ENCODE measurements around the gene MAGI1. TPM values are rescaled to one million over a fixed set of nuclear protein-coding genes. Genes with fewer than 3 reads are reported as not detected.
"Not testable (repeated sequence)": the region's sequence is repeated elsewhere in the genome, so short reads cannot be mapped to it uniquely, and the experiment has no call there.

MAGI1 gene
- total RNA-seq, 1 donor from 2014 or later = 10.8 TPM

DNA sequence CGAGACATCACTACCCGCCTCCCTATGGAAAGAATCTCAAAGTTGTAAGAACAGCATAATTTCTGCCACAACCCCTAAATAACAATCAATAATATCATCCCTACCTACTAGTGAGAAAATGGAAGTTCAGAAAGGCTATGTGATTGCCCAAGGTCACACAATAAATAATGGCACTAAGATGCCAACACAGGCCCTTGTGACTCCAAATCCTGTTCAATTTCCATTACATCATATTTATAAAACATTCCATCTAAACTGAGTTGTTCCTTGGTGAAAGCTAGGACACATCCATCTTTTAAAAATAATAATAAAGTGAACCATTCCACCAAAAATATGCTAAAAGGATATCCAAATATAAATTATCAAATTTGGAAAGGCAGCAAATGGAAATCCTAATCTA lies 144.6 kb downstream of the MAGI1 start:
- DNase-seq (ENCODE audit: low spot score) = no peak
- intact Hi-C loops (cut with micrococcal nuclease) = no loop called here
- Mint-ChIP-seq H3K4me1 (ENCODE audit: low read depth) (no peaks in the 10 kb centered on the region), H3K9me3 (no peaks in the 10 kb centered on the region), H3K36me3 (ENCODE audit: low read depth) (no peaks in the 10 kb centered on the region), H3K4me3 (ENCODE audit: low read depth) (no peak overlapping the region), H3K27ac (no peak overlapping the region), H3K27me3 (ENCODE audit: low read depth) (no peaks in the 10 kb centered on the region)

DNA sequence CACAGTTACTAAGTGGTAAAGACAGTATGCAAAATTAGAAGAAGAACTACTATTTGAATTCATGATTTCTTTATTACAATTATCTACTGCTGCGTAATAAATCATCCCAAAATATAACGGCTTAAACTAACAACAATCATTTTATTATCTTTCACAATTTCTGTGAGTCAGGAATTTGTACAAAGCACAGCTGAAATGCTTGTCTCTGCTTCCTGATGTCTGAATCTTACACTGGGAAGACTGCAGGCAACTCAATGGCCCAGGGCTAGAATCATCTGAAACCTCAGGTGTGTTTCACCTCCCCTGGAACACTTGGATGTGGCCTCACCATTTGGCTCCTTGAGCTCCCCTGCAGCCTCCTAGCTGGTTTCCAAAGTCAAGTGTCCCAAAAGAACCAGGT lies 145.1 kb downstream of the MAGI1 start:
- H3K27ac Mint-ChIP-seq = no peak overlapping the region
- H3K36me3 Mint-ChIP-seq (ENCODE audit: low read depth) = no peaks in the 10 kb centered on the region
- H3K4me3 Mint-ChIP-seq (ENCODE audit: low read depth) = no peak overlapping the region
- no peaks in the 10 kb centered on the region for H3K27me3 Mint-ChIP-seq (ENCODE audit: low read depth)
- intact Hi-C loops (cut with micrococcal nuclease) = no loop called here
- DNase-seq (ENCODE audit: low spot score) = no peak
- no peaks in the 10 kb centered on the region for H3K9me3 Mint-ChIP-seq
- no peaks in the 10 kb centered on the region for H3K4me1 Mint-ChIP-seq (ENCODE audit: low read depth)

DNA sequence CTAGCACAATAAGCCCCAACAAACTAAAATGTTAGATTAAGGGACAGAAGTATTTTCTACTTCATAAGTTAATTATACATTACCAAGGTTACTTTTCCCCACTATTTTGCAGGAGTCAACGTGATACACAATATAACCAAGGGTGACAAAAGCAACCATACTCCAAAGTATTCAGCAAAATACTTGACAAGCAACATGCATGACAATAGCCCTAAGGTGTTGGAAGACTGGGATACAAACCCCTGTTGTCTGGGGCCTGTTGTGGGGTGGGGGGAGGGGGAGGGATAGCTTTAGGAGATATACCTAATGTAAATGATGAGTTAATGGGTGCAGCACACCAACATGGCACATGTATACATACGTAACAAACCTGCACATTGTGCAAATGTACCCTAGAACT lies 147.2 kb downstream of the MAGI1 start:
- H3K27me3 Mint-ChIP-seq (ENCODE audit: low read depth); DNase-seq (ENCODE audit: low spot score); H3K36me3 Mint-ChIP-seq (ENCODE audit: low read depth); intact Hi-C loops (cut with micrococcal nuclease); H3K27ac Mint-ChIP-seq; H3K9me3 Mint-ChIP-seq; H3K4me3 Mint-ChIP-seq (ENCODE audit: low read depth); H3K4me1 Mint-ChIP-seq (ENCODE audit: low read depth): not testable (repeated sequence)

DNA sequence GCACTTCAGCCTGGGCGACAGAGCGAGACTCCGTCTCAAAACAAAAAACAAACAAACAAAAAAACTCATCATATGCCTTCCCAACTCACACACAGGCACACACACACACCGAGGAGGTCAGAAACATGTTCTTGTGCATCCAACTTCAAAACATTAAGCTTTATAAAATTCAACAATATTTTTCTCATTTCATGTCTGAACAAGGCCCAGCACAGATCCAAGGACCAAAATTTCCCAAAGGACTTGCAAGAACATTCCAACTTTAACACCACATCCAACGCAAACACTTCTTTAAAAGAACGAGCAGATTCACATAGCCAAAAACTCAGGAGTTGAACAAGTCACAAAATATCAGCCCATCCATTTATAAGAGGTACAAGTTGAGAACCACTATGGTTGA lies 148.4 kb downstream of the MAGI1 start:
- Mint-ChIP-seq H3K4me1 (ENCODE audit: low read depth) (no peaks in the 10 kb centered on the region), H3K4me3 (ENCODE audit: low read depth) (no peak overlapping the region), H3K27ac (no peak overlapping the region), H3K9me3 (no peaks in the 10 kb centered on the region), H3K36me3 (ENCODE audit: low read depth) (no peaks in the 10 kb centered on the region), H3K27me3 (ENCODE audit: low read depth) (no peaks in the 10 kb centered on the region)
- intact Hi-C loops (cut with micrococcal nuclease) = no loop called here
- DNase-seq (ENCODE audit: low spot score) = no peak

DNA sequence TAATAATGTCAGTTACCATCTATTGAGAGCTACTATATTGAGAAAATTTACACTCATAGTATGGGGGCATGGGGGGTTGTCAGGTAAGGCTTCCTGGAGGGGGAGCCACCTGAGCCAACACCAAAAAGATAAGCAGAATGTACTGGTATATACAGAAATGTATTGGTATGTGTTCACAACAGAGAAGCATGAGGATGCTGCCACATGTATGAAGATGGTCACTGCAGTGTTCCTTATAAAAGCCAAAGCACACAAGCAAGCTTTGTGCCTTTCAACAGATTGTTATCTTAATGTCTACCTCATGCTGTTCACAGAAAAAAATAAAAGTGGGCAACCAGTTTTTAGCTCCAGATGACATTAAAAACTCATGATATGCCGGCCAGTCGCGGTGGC lies 149.0 kb downstream of the MAGI1 start:
- no peaks in the 10 kb centered on the region for H3K9me3 Mint-ChIP-seq
- intact Hi-C loops (cut with micrococcal nuclease) = no loop called here
- DNase-seq (ENCODE audit: low spot score) = no peak
- no peak overlapping the region for H3K27ac Mint-ChIP-seq
- H3K27me3 Mint-ChIP-seq (ENCODE audit: low read depth) = no peaks in the 10 kb centered on the region
- no peaks in the 10 kb centered on the region for H3K36me3 Mint-ChIP-seq (ENCODE audit: low read depth)
- H3K4me3 Mint-ChIP-seq (ENCODE audit: low read depth) = no peak overlapping the region
- H3K4me1 Mint-ChIP-seq (ENCODE audit: low read depth) = no peaks in the 10 kb centered on the region

DNA sequence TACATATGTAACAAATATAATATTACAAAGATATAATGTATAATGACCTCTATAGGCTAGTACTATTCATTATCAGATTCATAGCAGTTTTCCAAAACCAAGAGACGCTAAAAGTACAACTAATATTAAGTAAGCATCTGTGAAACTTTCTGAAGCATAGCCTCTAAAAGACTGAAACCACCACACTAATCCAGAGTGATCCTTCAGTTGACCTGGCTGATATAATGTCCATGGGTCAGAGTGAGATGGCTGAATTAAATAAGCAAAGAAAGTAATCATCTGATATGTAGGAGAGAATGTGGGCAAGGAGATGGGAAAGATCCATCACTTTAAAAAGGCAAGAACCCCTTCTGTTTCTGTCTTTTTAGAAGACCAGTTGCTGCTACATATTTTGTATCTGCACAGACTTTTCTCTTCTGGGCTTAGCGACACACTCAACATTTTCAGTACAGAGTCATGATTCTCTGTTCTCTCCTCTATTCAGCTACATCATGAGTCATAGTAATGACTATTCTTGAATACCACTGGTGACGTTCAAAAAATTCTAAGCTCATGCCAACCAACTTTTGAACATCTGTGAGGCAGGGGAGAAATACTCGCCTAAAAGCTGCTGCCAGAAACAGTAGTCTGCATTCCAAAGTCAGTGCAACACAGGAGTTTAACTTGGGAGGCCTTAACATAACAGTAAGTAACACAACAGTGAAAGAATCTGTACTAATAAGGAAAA lies 149.6 kb downstream of the MAGI1 start:
- no peak overlapping the region for H3K27ac Mint-ChIP-seq
- H3K9me3 Mint-ChIP-seq = no peaks in the 10 kb centered on the region
- H3K27me3 Mint-ChIP-seq (ENCODE audit: low read depth) = no peaks in the 10 kb centered on the region
- no peak overlapping the region for H3K4me3 Mint-ChIP-seq (ENCODE audit: low read depth)
- H3K36me3 Mint-ChIP-seq (ENCODE audit: low read depth) = no peaks in the 10 kb centered on the region
- intact Hi-C loops (cut with micrococcal nuclease) = no loop called here
- no peak for DNase-seq (ENCODE audit: low spot score)
- no peaks in the 10 kb centered on the region for H3K4me1 Mint-ChIP-seq (ENCODE audit: low read depth)

DNA sequence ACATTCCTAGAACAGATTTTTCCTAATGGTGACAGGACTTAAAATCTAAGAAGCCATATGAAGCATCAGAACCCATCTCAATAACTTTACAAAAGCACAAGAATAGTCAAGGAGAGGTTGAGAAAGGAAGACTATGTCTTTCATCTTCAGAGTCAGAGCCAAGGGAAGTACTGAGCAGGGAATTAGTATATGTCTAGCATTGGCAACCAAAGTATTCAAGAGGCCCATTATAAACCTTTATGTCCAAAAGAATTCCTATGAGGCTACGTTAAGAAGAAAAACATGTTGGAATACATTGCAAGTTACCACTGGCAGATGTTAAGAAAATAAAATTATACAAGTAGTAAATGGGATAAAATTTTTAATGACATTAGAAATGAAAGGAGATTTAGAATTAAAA lies 150.5 kb downstream of the MAGI1 start:
- H3K4me1 Mint-ChIP-seq (ENCODE audit: low read depth) = no peaks in the 10 kb centered on the region
- intact Hi-C loops (cut with micrococcal nuclease) = no loop called here
- H3K9me3 Mint-ChIP-seq = no peaks in the 10 kb centered on the region
- no peak for DNase-seq (ENCODE audit: low spot score)
- no peak overlapping the region for H3K27ac Mint-ChIP-seq
- no peaks in the 10 kb centered on the region for H3K27me3 Mint-ChIP-seq (ENCODE audit: low read depth)
- no peaks in the 10 kb centered on the region for H3K36me3 Mint-ChIP-seq (ENCODE audit: low read depth)
- no peak overlapping the region for H3K4me3 Mint-ChIP-seq (ENCODE audit: low read depth)

DNA sequence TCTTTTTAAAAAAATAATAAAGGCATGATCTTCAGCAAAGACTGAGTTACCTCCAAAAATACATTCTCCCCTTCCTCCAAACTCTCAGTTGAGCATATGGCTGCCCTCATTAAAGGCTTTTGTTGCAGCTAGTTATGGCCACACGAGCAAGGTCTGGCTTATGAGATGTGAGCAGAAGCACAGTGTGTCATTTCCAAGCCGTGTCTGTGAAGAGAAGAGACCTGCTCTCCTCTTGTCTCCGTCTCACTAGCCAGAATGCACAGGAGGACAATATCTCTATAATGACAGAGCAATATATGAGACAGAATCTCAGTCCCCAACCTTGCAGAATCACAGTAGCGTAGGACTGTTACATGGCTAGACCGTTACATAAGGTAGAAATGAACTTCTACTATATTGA lies 152.3 kb downstream of the MAGI1 start:
- Mint-ChIP-seq H3K36me3 (ENCODE audit: low read depth) (no peaks in the 10 kb centered on the region), H3K9me3 (no peaks in the 10 kb centered on the region), H3K27me3 (ENCODE audit: low read depth) (peaks cover 2% of the 10 kb centered on the region), H3K4me1 (ENCODE audit: low read depth) (no peaks in the 10 kb centered on the region), H3K4me3 (ENCODE audit: low read depth) (no peak overlapping the region), H3K27ac (no peak overlapping the region)
- no peak for DNase-seq (ENCODE audit: low spot score)
- intact Hi-C loops (cut with micrococcal nuclease) = no loop called here

DNA sequence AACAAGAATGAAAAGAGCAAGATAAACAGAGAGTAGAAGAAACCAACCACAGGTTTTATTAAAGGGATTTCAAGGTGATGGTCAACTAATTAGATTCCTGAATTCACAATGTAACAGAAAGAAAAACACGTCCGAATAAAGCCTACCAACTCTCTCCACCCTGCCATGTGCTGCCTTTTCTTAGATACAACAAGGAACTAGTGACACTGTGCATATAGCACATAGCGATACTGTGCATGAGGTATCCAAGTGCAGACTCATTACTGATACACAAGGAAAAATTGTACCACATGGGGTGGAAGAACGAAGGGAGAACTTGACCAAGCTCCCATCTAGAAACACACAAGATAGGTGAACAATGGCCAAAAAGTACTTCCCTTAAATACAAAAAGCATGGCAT lies 154.6 kb downstream of the MAGI1 start:
- peaks cover 2% of the 10 kb centered on the region for H3K27me3 Mint-ChIP-seq (ENCODE audit: low read depth)
- H3K9me3 Mint-ChIP-seq = no peaks in the 10 kb centered on the region
- H3K27ac Mint-ChIP-seq = no peak overlapping the region
- H3K4me1 Mint-ChIP-seq (ENCODE audit: low read depth) = no peaks in the 10 kb centered on the region
- H3K4me3 Mint-ChIP-seq (ENCODE audit: low read depth) = no peak overlapping the region
- intact Hi-C loops (cut with micrococcal nuclease) = no loop called here
- no peaks in the 10 kb centered on the region for H3K36me3 Mint-ChIP-seq (ENCODE audit: low read depth)
- DNase-seq (ENCODE audit: low spot score) = no peak

DNA sequence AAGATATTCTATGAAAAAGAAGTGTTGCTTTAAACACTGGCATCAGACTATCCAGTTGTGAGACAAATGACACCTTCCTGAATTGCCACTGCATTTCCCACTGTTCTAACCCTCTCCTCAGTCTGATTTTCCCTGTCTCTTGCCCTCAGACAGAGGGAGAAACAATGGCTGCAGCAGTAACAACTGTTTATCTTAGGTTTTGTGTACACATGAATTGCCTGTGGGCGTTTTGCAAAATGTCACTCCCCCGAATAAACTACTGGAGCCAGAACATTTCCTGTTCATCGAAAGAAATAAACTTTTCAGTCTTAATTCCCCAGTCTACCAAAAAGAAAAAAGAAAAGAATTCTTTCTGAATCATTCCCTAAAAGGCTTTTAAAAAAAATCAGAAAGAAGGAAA lies 155.1 kb downstream of the MAGI1 start:
- DNase-seq (ENCODE audit: low spot score) = no peak
- Mint-ChIP-seq H3K36me3 (ENCODE audit: low read depth) (no peaks in the 10 kb centered on the region), H3K9me3 (no peaks in the 10 kb centered on the region), H3K27me3 (ENCODE audit: low read depth) (peaks cover 2% of the 10 kb centered on the region), H3K4me1 (ENCODE audit: low read depth) (no peaks in the 10 kb centered on the region), H3K4me3 (ENCODE audit: low read depth) (no peak overlapping the region), H3K27ac (no peak overlapping the region)
- intact Hi-C loops (cut with micrococcal nuclease) = no loop called here

DNA sequence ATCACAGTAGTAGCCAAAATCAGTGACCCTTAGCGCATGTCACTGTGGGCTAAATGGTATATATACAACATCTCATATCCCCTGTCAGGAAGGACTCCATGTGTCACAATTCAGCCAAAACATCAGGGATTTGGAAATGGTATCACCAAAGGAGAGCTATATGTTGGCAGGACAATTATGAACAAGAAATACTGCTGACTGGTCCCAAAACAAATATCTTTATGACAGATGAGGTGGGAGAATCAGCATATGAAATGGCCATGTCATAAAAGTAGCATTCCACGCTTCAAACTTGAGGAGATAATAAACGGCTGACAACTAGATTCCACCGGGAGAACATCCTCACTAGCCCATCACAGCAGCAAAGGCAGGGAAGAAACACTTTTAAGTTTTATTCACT lies 158.4 kb downstream of the MAGI1 start:
- intact Hi-C loops (cut with micrococcal nuclease) = no loop called here
- Mint-ChIP-seq H3K4me1 (ENCODE audit: low read depth) (no peaks in the 10 kb centered on the region), H3K36me3 (ENCODE audit: low read depth) (no peaks in the 10 kb centered on the region), H3K27ac (no peak overlapping the region), H3K9me3 (no peaks in the 10 kb centered on the region), H3K4me3 (ENCODE audit: low read depth) (no peak overlapping the region), H3K27me3 (ENCODE audit: low read depth) (peaks cover 2% of the 10 kb centered on the region)
- no peak for DNase-seq (ENCODE audit: low spot score)

DNA sequence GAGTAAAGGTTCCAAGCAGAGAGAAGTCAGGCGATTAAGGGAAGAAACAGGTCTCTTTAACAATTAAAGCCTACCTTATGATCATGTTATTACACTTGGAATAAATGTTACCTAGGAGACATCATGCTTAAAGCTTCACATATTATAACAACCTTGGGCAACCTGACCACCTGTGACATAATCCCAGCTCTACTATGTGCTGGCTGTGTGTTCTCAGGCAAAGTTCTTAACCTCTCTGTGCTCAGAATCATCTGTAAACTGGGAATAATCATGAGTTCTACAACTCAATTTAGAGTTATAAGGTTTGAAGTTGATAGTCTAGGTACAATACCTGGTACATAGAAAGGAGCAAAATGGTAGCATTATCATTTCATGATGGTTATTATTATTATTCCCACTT lies 159.3 kb downstream of the MAGI1 start:
- H3K36me3 Mint-ChIP-seq (ENCODE audit: low read depth) = no peaks in the 10 kb centered on the region
- no peak overlapping the region for H3K27ac Mint-ChIP-seq
- H3K27me3 Mint-ChIP-seq (ENCODE audit: low read depth) = peaks cover 2% of the 10 kb centered on the region
- no peak for DNase-seq (ENCODE audit: low spot score)
- intact Hi-C loops (cut with micrococcal nuclease) = no loop called here
- no peaks in the 10 kb centered on the region for H3K4me1 Mint-ChIP-seq (ENCODE audit: low read depth)
- H3K9me3 Mint-ChIP-seq = no peaks in the 10 kb centered on the region
- H3K4me3 Mint-ChIP-seq (ENCODE audit: low read depth) = no peak overlapping the region

DNA sequence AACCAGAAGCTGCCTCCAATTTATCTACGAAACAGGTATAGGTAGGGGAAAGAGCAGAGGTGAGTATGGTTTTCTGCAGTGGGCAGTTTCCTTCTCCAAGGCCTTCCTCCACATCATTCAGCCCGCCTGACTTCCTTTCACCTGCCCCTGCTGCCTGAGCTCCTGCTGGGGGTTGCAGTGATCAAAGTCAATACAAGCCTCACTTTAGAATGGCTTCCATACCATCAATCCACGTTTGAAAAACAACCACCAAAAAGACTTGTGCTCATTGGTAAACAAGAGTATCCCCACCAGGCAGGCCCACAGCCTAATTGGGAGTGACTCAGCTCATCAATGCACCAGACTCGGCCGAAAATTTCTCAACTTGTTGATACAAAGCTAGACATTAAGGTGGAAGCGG lies 159.9 kb downstream of the MAGI1 start:
- no peaks in the 10 kb centered on the region for H3K4me1 Mint-ChIP-seq (ENCODE audit: low read depth)
- H3K36me3 Mint-ChIP-seq (ENCODE audit: low read depth) = no peaks in the 10 kb centered on the region
- intact Hi-C loops (cut with micrococcal nuclease) = no loop called here
- H3K4me3 Mint-ChIP-seq (ENCODE audit: low read depth) = no peak overlapping the region
- H3K9me3 Mint-ChIP-seq = no peaks in the 10 kb centered on the region
- DNase-seq (ENCODE audit: low spot score) = no peak
- H3K27me3 Mint-ChIP-seq (ENCODE audit: low read depth) = peaks cover 2% of the 10 kb centered on the region
- no peak overlapping the region for H3K27ac Mint-ChIP-seq

DNA sequence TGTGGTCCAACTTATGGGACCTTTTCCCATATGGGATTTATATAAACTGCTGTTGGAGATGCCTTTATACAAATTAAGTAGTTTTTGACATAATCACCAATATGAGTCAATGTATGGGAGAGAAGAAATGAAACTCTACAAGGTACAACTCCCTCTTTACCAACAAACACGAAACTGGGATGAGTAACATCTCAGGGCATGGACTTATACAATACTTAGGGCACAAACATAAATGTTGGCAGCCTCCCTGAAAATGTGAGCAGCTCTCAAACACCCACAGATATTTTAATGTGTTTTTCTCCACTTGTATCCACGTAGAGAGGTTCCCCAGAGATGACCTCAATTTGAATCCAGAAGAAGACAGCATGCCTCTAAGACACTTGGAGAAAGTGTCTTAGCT lies 161.6 kb downstream of the MAGI1 start:
- H3K27me3 Mint-ChIP-seq (ENCODE audit: low read depth) = no peaks in the 10 kb centered on the region
- no peaks in the 10 kb centered on the region for H3K4me1 Mint-ChIP-seq (ENCODE audit: low read depth)
- no peaks in the 10 kb centered on the region for H3K36me3 Mint-ChIP-seq (ENCODE audit: low read depth)
- DNase-seq (ENCODE audit: low spot score) = no peak
- H3K27ac Mint-ChIP-seq = no peak overlapping the region
- intact Hi-C loops (cut with micrococcal nuclease) = no loop called here
- no peaks in the 10 kb centered on the region for H3K9me3 Mint-ChIP-seq
- no peak overlapping the region for H3K4me3 Mint-ChIP-seq (ENCODE audit: low read depth)
